K562 (cell line): Measurements from ENCODE around the gene KRT24. TPM values are rescaled to one million over a fixed set of nuclear protein-coding genes. Genes with fewer than 3 reads are reported as not detected.

Source experiments
- ATAC-seq: fragments of 200-7000 bp; cut with Tn5 transposase; 3 replicates; pipeline ENCODE4 v1.9.1; 2020; ENCODE audit warnings: moderate library complexity
- Bru-seq: library from RNA; stranded (reverse); fragments of 400-500 nt; gene quantifications from one replicate; lab custom pipeline; 2021; lab: Mats Ljungman, UMichigan
- BruChase-seq, 2 experiments: library from RNA; stranded (reverse); fragments of 400-500 nt; gene quantifications; one replicate each; lab custom pipeline; 2021; lab: Mats Ljungman, UMichigan
- BruUV-seq: library from RNA; stranded (reverse); fragments of 400-500 nt; replicated peaks from 2 replicates; lab custom pipeline; 2021; lab: Mats Ljungman, UMichigan
- CTCF ChIA-PET: fragments of 300-600 bp; formaldehyde crosslinking; extraction: SDS; loops from one replicate; lab custom pipeline; 2021; ENCODE audit warnings: low intra/inter-chr PET ratio; lab: Yijun Ruan, JAX
- POLR2A ChIA-PET: fragments of 300-600, 350-650 bp; sonication (Branson Sonifier 250); formaldehyde crosslinking; extraction: SDS; loops from one replicate; lab custom pipeline; 2021; ENCODE audit warnings: antibody characterized with exemption, inconsistent platforms; lab: Yijun Ruan, JAX
- DNase-seq, 4 experiments: peaks; one replicate each; pipeline versions ENCODE4 v3.0.0 to v3.0.0-alpha.2; 2011 to 2018; ENCODE audit warnings: low spot score in 3 of 4, mixed read lengths in 3 of 4; ENCODE audit errors: extremely low read depth in 1 of 4
- FAIRE-seq: peaks from 2 replicates; lab custom pipeline; 2011; peaks lifted over from hg19 to GRCh38; lab: Jason Lieb, UNC
- H2AFZ ChIP-seq: 2 replicates; pipeline ENCODE4 v1.6.0; 2011; ENCODE audit warnings: low read depth, low read length, control low read depth, inconsistent platforms
- H3K27ac ChIP-seq: fragments of 200-600 bp; 3 replicates; pipeline ENCODE4 v1.8.0; 2011; ENCODE audit warnings: low read depth, mild to moderate bottlenecking, control low read depth, inconsistent platforms, low read length, moderate library complexity, mixed read lengths; ENCODE audit errors: extremely low read depth
- H3K27me3 ChIP-seq, 2 experiments: fragments of 300-600 bp in 1 of 2; 2 replicates in 1 of 2; 3 replicates in 1 of 2; pipeline versions ENCODE4 v1.6.0 to v1.8.0; 2011; ENCODE audit warnings: inconsistent platforms in 2 of 2, low read length in 2 of 2, mild to moderate bottlenecking in 1 of 2, mixed read lengths in 1 of 2, moderate library complexity in 1 of 2; ENCODE audit not compliant: control insufficient read depth in 2 of 2, insufficient read depth in 2 of 2
- H3K36me3 ChIP-seq: fragments of 300-600 bp; 3 replicates; pipeline ENCODE4 v1.8.0; 2011; ENCODE audit warnings: mild to moderate bottlenecking, low read length, inconsistent platforms; ENCODE audit not compliant: control insufficient read depth, insufficient read depth
- H3K4me1 ChIP-seq, 2 experiments: fragments of 200-600 bp in 1 of 2; replicated peaks in 1 of 2; 2 replicates in 1 of 2; 3 replicates in 1 of 2; pipeline versions ENCODE4 v1.5.1 to v1.8.0; 2011; ENCODE audit warnings: inconsistent platforms in 2 of 2, low read length in 2 of 2, mild to moderate bottlenecking in 1 of 2, mixed read lengths in 1 of 2, moderate library complexity in 1 of 2; ENCODE audit not compliant: control insufficient read depth in 2 of 2, insufficient read depth in 2 of 2
- H3K4me2 ChIP-seq: 2 replicates; pipeline ENCODE4 v1.6.1; 2011; ENCODE audit warnings: low read length, control low read depth, inconsistent platforms, mixed read lengths; ENCODE audit not compliant: insufficient read depth
- H3K4me3 ChIP-seq: fragments of 200-600 bp; sonication (generic), shearing (Covaris generic); 2 replicates; pipeline ENCODE4 v1.5.1; 2016; ENCODE audit warnings: control low read depth, inconsistent platforms
- H3K79me2 ChIP-seq: fragments of 200-600 bp; 3 replicates; pipeline ENCODE4 v1.8.0; 2011; ENCODE audit warnings: low read length, inconsistent platforms; ENCODE audit not compliant: control insufficient read depth, insufficient read depth
- H3K9ac ChIP-seq, 2 experiments: 2 replicates each; pipeline versions ENCODE4 v1.6.0 to v1.6.1; 2011; ENCODE audit warnings: low read depth in 2 of 2, low read length in 2 of 2, control low read depth in 1 of 2, inconsistent platforms in 1 of 2, mild to moderate bottlenecking in 1 of 2, mixed read lengths in 1 of 2; ENCODE audit not compliant: insufficient read depth in 1 of 2
- H3K9me1 ChIP-seq: one replicate; pipeline ENCODE4 v1.6.0; 2011; ENCODE audit warnings: inconsistent platforms, mild to moderate bottlenecking, low read length, moderate library complexity; ENCODE audit not compliant: control insufficient read depth, insufficient read depth
- H3K9me3 ChIP-seq: replicated peaks from 2 replicates; pipeline ENCODE4 v1.5.1; 2011; ENCODE audit warnings: low read depth, low read length, inconsistent platforms; ENCODE audit not compliant: control insufficient read depth, insufficient read depth
- H4K20me1 ChIP-seq: replicated peaks from 2 replicates; pipeline ENCODE4 v1.6.1; 2011; ENCODE audit warnings: low read length, inconsistent platforms, mixed read lengths; ENCODE audit not compliant: control insufficient read depth, insufficient read depth
- KDM2B ChIP-seq: fragments of 250-450 bp; sonication (Bioruptor Pico); IDR thresholded peaks from 2 replicates; pipeline ENCODE4 v1.8.0; 2021; ENCODE audit warnings: mild to moderate bottlenecking, moderate library complexity
- MGA ChIP-seq: fragments of 450-650 bp; IDR thresholded peaks from 2 replicates; pipeline ENCODE4 v1.6.1; 2016; ENCODE audit warnings: mild to moderate bottlenecking, moderate library complexity
- POLR2G ChIP-seq: fragments of 200-400 bp; formaldehyde crosslinking; IDR thresholded peaks from 2 replicates; pipeline ENCODE4 v1.6.1; 2017; ENCODE audit warnings: low read depth, mild to moderate bottlenecking, antibody characterized with exemption, low read length, moderate library complexity
- ZNF668 ChIP-seq: fragments of 250-450 bp; sonication (Bioruptor Pico); IDR thresholded peaks from 2 replicates; pipeline ENCODE4 v1.8.0; 2022; ENCODE audit warnings: mild to moderate bottlenecking, inconsistent platforms
- WGBS: fragments of 100-300 bp; shearing (Covaris generic); methylation state at CpG from one replicate; pipeline ENCODE4 v1.1.6; 2016; ENCODE audit warnings: low coverage, mixed read lengths; ENCODE audit not compliant: insufficient coverage; ENCODE audit errors: missing lambda C conversion rate; 5-methylcytosine and 5-hydroxymethylcytosine counted together
- in situ Hi-C: fragments of 300-500 bp; cut with MboI; formaldehyde crosslinking; loops from 4 replicates; pipeline ENCODE4 v1.15.0; 2018; ENCODE audit warnings: inconsistent platforms, mixed read lengths
- intact Hi-C: fragments of 100-400 bp; cut with micrococcal nuclease; formaldehyde crosslinking; loops from 2 replicates; pipeline ENCODE4 v1.14.2; 2022
- long read RNA-seq, 3 experiments: library from polyadenylated mRNA in 2 of 3; library from RNA in 1 of 3; unstranded in 2 of 3; stranded (forward) in 1 of 3; transcript quantifications; one replicate each; pipeline ENCODE4 v2.0.0, GENCODE V29; 2019 to 2022
- polyA minus RNA-seq, 3 experiments: library from RNA; depleted of rRNA, polyadenylated mRNA; stranded (reverse); fragments of >200 nt; gene quantifications; 2 replicates each; pipeline ENCODE4 v1.2.3, GENCODE V29; 2011
- polyA plus RNA-seq, 8 experiments: library from polyadenylated mRNA; depleted of rRNA in 4 of 8; stranded (reverse) in 5 of 8; unstranded in 3 of 8; fragments of >200 nt; fragmentation: Nextera tagmentation in 2 of 8; fragmentation: Illumina TruSeq in 1 of 8; extraction: Ambion mirVana in 2 of 8; extraction: Trizol in 1 of 8; gene quantifications; 2 replicates each; pipeline versions ENCODE4 v1.2.1 to v1.2.3, GENCODE V29; 2011 to 2014; ENCODE audit warnings: inconsistent platforms in 1 of 8, missing spikeins in 1 of 8
- total RNA-seq, 7 experiments: library from RNA; depleted of rRNA in 6 of 7; stranded (reverse); fragments of >200 nt in 6 of 7; fragmentation: Illumina TruSeq in 2 of 7; extraction: Trizol in 2 of 7; gene quantifications; 2 replicates each; pipeline versions ENCODE4 v1.2.1 to v1.2.3, GENCODE V29; 2011 to 2021; ENCODE audit warnings: low replicate concordance in 1 of 7

Gene KRT24
- not detected in 2 replicates for total RNA-seq (2011; cell fraction: chromatin; rRNA removed; ENCODE audit: low replicate concordance)
- not detected in 2 replicates for total RNA-seq (2011; cell fraction: nucleolus; rRNA removed)
- total RNA-seq (2011; cell fraction: nucleoplasm; rRNA removed), result not detected in 2 replicates
- total RNA-seq (2014; rRNA removed), result not detected in 2 replicates
- total RNA-seq (2014; rRNA removed; fragmentation: Illumina TruSeq; extraction: Trizol), result not detected in 2 replicates
- not detected in 2 replicates for total RNA-seq (2015; rRNA removed; fragmentation: Illumina TruSeq; extraction: Trizol)
- total RNA-seq (2021), result not detected in 2 replicates
- polyA plus RNA-seq (2011; rRNA removed), result not detected in 2 replicates
- not detected in 2 replicates for polyA plus RNA-seq (2011; cell fraction: cytosol; rRNA removed)
- not detected in 2 replicates for polyA plus RNA-seq (2011; cell fraction: nucleus; rRNA removed)
- not detected in 2 replicates for polyA plus RNA-seq (2012)
- not detected in 2 replicates for polyA plus RNA-seq (2014; fragmentation: Illumina TruSeq; extraction: Trizol)
- polyA plus RNA-seq (2014; fragmentation: Nextera tagmentation; extraction: Ambion mirVana), result not detected
- polyA plus RNA-seq (2014; rRNA removed), result not detected in 2 replicates
- polyA minus RNA-seq (2011; rRNA and poly(A)+ RNA removed), result not detected in 2 replicates
- not detected in 2 replicates for polyA minus RNA-seq (2011; cell fraction: cytosol; rRNA and poly(A)+ RNA removed)
- polyA minus RNA-seq (2011; cell fraction: nucleus; rRNA and poly(A)+ RNA removed), result not detected in 2 replicates
- not detected for Bru-seq, nascent RNA
- BruChase-seq, experiment 1, labeled RNA remaining after a 2-hour chase, result not detected
- BruChase-seq, experiment 2, labeled RNA remaining after a 6-hour chase, result not detected
- long read RNA-seq, experiment 1, result 0 reads
- long read RNA-seq, experiment 2, result 0 reads
- long read RNA-seq, experiment 3, result 0 reads

DNA sequence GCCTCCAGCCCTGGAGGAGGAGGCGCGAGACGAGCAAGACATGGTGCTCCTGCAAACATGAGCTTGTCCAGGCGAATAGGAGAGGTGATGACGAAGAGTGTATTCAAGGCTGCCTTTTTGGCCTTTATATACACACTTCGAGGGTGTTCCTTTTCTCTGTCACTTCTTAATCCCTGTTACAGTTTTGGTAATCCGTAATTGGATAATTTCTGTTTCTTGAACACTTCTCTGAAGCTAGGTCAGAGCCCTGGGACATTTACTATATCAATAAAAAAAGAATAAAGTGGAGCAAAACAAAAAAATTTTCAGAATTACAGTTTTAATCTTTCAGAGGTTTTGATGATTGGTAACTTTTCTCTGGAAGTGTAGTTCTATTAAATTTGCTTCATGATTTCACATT lies at the start of gene KRT24:
TSS of gene KRT24 (minus strand) at position 101 of the 400 bp plus-strand sequence. CDS start at position 42, 59 bp downstream.
- Histone ChIP-seq H3K36me3 (no peaks in the 10 kb centered on the region), H4K20me1 (no peaks in the 10 kb centered on the region), H3K79me2 (no peaks in the 10 kb centered on the region), H3K4me3 (no peak within 1 kb of the TSS), H3K9ac (no peak within 1 kb of the TSS), H3K4me2 (no peak within 1 kb of the TSS), H3K9me3 (no peaks in the 10 kb centered on the region), H3K9me1 (no peaks in the 10 kb centered on the region), H2AFZ (no peak within 1 kb of the TSS), H3K4me1 (no peaks in the 10 kb centered on the region), H3K27ac (no peak within 1 kb of the TSS), H3K27me3 (peaks cover 25 to 37% of the 10 kb centered on the region in 2 experiments)
- no TSS peak for BruUV-seq
- DNase-seq (no peak), ATAC-seq (no peak), FAIRE-seq (no peak)
- ChIA-PET CTCF (no interaction called here), POLR2A (interaction anchor here (0.5 to 1.4 kb wide), 3 partner anchors 8 to 254 kb away, joined by 3 read pairs; no protein-coding TSS in a partner anchor)
- WGBS, result 2% methylated on average over 7 of the region's 7 CpGs
- intact Hi-C loops (no loop called here), in situ Hi-C loops (no loop called here)
- TF ChIP-seq POLR2G (no peak), ZNF668 (CRISPR knock-in tag) (no peak), MGA (no peak), KDM2B (CRISPR knock-in tag) (no peak)
